Fibroblast of peridontal ligament (primary cell): ENCODE measurements around the gene ESAM.

Experiments
- DNase-seq: peaks from one replicate; pipeline ENCODE4 v3.0.0-alpha.2; 2010; ENCODE audit errors: extremely low read depth

ESAM gene

DNA sequence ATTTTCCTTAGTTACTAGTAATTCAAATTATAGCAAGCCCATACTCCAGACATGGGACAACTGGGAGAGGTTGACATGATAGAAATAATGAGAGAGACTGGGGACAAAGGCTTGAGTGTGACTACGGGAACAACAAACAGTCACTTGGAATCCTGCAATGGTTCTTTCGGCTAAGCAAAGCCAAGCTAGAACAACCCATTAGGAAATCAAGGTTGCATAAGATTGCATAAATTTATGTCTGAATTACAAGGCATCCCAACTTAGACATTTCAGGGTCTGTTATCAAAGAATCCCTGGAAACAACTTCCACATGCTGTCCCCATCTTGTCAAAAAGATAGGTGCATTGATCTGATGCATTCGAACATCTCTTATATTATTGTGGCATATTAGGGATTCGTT lies 32.5 kb downstream of the ESAM start:
- DNase-seq, result no peak

DNA sequence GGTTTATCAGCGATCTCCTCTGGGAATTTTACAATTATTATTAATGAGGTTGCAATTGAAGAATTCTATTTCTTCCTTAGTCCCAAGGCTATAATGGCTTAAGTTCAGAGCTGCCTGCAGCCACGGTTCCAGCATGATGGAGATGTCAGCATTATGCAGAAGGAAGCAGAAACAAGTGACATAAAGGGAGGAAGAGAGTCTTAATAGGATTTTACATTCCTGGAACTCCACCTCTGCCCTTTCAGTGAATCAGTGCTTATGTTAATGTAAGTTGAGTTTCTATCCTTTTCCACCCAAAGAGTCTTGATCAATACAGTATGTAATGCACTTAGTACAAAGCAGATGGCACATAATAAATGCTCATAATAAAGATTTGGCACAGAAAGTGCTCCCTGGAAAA lies 34.0 kb downstream of the ESAM start:
- DNase-seq, result no peak

DNA sequence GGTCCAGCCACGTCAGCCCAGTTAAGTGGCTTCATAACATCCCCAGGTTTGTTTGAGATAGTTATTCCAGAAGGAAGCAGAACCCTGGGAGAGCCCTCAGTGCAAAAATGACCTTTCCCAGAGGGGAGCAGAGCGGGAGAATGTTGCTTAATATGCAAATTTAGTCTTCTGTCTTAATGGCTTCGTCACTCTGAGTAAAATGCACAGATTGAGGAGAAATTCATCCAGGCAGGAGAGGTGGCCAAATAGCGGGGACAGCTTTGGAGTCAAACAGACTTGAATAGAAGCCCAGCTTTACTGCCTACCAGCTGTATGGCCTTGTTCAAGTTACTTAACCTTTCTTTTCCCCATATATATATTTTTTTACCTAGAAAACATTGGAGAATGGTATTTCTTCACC lies 34.6 kb downstream of the ESAM start:
- no peak for DNase-seq

DNA sequence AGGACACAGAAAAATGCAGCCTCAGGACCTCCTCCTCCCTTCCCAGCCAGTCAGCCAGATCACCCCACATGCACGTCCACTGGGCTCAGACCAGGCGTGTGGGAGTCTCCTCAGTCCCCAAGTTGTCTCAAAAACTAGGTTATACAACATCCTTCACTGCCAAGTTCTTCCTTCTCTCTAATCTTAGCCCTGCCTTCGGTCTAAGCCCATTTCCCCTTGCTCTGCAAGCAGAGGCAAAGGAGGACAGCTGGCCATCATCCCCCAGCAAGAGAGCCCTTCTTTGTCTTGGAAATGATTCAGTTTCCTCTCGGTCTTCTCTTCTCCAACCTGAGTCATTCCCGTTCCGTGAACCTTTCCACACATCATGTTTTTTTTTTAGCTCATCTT lies 36.4 kb downstream of the ESAM start:
- no peak for DNase-seq

DNA sequence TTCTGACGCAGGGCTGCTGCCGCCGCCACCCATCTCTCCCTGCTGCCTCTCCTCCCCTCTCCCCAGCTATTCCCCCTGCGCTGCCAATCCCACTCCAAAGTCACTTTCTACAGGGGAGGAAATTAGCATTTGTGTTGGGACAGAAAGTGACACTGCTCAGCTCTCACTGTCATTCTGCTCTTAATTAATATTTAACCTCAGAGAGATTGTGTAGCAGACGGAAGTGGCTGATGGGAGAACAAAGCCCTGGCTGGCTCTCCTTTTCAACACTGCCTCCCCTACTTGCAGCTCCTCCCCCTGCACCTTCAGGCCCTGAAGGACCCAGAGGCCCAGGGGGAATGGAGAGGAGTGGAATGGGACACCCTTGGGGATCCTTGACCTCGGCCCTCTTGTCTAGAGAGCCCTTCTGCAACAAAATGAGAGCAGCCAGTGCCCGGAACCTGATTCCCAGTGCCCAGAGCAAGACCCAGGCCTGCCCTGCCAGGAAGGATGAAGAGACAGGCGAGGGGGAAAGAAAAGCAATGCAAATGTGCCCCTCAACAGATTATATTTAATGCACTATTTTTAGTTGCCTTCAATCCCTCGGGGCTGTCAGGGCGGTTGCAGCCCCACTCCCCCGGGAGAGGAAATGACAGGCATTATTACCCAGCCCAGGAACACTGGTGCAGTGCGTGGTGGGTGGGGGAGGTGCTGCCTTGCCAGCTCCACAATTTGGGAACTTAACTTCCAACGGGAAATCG lies 36.9 kb downstream of the ESAM start:
- no peak for DNase-seq

DNA sequence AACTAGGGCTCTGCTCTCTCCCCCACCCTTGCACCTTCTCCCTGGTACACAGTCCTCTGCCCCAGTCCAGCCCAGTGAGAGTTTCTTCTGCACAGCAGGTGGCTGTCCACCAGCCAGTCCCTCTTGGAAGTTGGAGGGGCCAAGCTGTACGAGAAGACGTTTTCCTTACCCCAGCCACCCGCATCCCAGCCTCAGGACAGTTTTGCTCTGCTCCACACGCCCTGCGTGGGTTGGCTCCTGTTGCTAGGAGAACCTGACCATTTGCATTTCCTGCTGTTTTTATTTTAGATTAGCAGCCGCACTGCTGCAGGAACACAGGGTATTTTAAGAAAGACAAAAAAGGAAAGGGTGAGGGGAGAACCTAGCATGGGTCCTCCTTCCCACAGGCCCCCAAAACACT lies 39.9 kb downstream of the ESAM start:
- no peak for DNase-seq

DNA sequence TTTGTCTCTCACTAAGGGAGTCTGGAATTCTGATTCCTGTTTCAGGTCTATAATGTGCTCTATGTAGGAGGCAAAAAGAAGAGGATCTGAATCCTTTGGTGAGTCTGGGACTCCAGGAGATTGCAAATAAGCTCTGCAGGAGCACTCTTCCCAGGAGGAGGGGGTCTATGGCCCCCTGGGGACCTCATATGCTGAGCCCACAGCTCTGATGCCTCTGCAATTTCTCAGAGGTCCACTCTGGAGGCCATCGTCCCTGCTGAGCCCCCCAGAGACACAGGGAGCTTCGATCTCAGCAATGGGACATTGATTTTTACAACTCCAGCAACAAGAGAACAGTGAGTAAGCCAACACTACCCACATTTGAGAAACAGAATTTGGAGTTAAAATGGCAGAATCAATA lies 42.6 kb downstream of the ESAM start:
- no peak for DNase-seq

DNA sequence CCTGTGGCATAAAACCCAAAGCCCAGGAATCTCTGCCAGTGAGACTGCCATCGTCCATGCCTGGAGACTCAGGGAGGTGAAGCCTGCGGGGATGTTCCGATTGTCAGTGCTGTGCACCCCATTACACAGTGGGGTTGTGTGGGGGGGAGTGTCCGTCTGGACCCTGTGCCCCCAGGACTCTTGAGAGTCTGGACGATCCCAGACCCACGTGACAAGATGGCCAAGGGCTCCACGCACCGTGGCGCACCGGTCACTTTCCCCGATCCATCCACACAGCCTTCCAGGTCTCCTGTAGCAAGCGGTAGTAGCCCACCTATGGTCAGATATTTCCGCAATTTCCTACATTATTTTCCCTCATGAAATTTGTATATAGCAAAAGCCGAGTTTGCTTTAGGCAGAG lies 43.3 kb downstream of the ESAM start:
- DNase-seq, result no peak

DNA sequence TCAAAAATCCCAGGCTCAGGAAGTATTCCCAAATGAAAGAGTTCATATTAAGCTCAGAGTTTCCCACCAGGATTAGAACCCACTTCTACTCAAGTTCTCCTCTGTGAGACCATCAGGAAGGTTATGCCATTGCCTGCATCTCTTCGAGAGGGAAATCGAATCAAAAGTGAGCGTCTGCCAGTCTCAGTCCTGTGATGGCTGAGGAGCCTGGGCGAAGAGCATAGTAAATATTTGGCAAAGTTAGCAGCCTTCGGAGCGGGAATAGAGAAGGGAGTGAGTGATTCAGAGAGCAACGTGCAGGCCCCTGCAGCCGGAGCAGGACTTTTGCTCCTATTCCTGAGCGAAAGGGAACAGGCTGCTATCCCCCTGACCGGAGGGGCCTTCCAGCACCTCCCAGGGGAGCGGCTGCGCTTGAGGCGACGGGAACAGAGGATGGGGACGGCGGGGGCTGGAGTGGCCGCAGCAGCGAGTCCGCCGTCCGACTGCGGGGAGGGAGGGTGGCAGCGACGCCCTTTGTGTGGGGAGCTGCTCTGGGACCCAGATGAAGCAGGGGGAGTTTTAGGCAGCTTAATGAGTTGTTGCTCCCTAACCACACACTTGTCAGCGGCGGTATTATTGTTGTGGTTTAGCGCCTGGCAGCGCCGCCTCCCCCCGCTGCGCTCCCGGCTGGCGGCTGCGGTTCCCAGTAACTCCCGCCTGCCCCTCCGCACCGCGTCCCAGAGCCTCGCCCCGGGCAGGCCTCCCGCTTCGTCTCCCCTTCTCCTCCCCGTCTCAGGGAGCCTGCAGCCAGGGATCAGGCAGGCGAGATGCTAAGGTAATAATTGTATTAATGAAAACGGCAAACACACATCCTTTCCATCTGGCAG lies 44.1 kb downstream of the ESAM start:
- peak; percentile 14 for DNase-seq

DNA sequence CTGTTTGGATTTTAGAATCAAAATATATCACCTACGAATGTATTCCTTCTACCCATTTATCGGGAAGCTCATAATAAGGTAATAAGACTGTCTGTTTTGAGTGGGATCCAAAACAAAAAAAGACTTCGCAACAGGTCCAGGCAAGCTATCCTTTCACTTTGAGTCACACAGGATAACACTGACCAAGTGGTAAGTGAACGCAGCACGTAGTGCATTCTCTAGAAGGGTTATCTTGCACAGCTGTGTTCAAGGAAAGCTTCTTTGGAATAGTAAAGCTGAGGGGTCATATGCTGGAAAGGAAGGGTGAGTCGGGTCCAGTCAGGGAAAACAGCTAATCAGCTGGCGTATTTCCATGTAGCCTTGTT lies 44.7 kb downstream of the ESAM start:
- no peak for DNase-seq

DNA sequence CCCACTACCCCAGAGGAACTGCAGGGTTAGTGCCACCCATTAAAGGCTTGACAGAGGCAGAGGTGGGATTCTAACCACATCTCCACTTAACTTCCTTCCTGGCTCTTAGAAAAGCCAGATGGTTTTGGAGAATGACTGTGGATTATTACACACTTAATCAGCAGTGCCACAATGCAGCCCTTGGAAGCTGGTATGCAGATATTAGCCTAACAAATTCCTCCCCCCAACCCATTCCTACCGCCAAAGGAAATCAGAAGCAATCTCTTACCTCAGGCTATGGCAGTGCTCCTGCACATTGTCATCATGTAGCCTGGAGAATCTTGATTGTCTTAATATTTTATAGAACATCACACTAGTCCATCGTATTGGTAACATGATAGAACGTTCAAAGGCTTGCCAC lies 45.5 kb downstream of the ESAM start:
- DNase-seq, result no peak

DNA sequence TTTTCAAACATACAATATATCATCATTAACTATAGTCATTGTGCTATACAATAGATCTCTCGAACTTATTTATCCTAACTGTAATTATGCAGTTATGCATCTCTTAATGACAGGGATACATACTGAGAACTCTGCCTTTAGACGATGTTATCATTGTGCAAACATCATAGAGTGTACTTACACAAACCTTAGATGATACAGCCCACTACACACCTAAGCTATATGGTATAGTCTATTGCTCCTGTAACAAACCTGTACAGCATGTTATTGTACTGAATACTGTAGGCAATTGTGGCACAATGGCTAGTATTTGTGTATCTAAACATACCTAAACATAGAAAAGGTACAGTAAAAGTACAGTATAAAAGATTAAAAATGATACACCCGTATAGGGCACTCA lies 49.7 kb downstream of the ESAM start:
- DNase-seq, result no peak

DNA sequence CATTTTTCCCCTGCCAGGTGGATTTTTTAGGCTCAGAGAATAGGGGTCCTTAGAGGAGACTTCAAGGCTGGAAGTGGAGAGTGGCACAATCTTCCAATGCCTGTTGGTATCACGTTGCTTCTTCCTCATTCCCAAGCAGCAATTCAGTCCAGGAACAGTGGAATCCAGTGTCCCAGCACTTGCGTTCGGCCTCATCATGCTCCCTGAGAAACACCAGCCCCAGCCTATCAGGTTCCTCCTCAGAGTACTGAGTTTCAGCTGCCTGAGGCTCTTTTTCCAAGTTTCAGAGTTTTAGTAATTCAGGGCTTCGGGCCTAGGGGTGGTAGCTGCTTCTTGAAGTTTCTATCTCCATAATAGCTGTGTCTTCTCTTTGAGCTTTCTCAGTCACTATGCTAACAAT lies 54.3 kb downstream of the ESAM start:
- DNase-seq, result no peak
